ENCODE data around the gene MS4A15.
"Not testable (repeated sequence)": the region's sequence is repeated elsewhere in the genome, so short reads cannot be mapped to it uniquely, and the experiment has no call there.

MS4A15 gene

GRCh38 chr11:60810151-60810550 is 53.5 kb downstream of the MS4A15 start:
- DNase-seq = no peak

GRCh38 chr11:60810569-60810968 is 53.9 kb downstream of the MS4A15 start:
- DNase-seq = no peak

- DNase-seq = no peak
Measured at GRCh38 chr11:60813324-60813723, 56.7 kb downstream of the MS4A15 start.

GRCh38 chr11:60814112-60814511 is 57.4 kb downstream of the MS4A15 start:
- no peak for DNase-seq

- DNase-seq = no peak
Measured at GRCh38 chr11:60816590-60817157, 60.0 kb downstream of the MS4A15 start.

- DNase-seq = no peak
Measured at GRCh38 chr11:60818057-60818456, 61.4 kb downstream of the MS4A15 start.

GRCh38 chr11:60821827-60822599 is 65.3 kb downstream of the MS4A15 start:
- DNase-seq = no peak

GRCh38 chr11:60823745-60824306 is 67.2 kb downstream of the MS4A15 start:
- DNase-seq = not testable (repeated sequence)

- DNase-seq = no peak
Measured at GRCh38 chr11:60825118-60825517, 68.5 kb downstream of the MS4A15 start.

- DNase-seq = no peak
Measured at GRCh38 chr11:60825790-60826189, 69.1 kb downstream of the MS4A15 start.

Data from stimulated activated CD4-positive, alpha-beta T cell treated with anti-CD3 and anti-CD28 coated beads, Interleukin-4, amount 100 ng/mL, for 4 hours (primary cell).